Loucy (cell line): ENCODE results near the gene TTC27.

Source experiments
- CTCF ChIP-seq: fragments of 200-600 bp; sonication (generic); conservative IDR thresholded peaks from 2 replicates; pipeline ENCODE4 v1.5.1; 2014; ENCODE audit warnings: mild to moderate bottlenecking, antibody characterized with exemption, low read length
- EZH2phosphoT487 ChIP-seq: fragments of 200-600 bp; IDR thresholded peaks from 2 replicates; pipeline ENCODE4 v1.6.1; 2018; ENCODE audit warnings: antibody characterized with exemption, mild to moderate bottlenecking, moderate library complexity, borderline replicate concordance

- TF ChIP-seq CTCF (no peak), EZH2phosphoT487 (no peak)
These were observed 173.9 kb downstream of the TTC27 start for GRCh38 chr2:32801741-32802140.
